ENCODE measurements around the gene TUB. TPM values are rescaled to one million over a fixed set of nuclear protein-coding genes. Genes with fewer than 3 reads are reported as not detected.

Gene TUB
- total RNA-seq, 4 donors from 2014 or later = 1.9 to 8.5 (median 3.0) TPM

DNA sequence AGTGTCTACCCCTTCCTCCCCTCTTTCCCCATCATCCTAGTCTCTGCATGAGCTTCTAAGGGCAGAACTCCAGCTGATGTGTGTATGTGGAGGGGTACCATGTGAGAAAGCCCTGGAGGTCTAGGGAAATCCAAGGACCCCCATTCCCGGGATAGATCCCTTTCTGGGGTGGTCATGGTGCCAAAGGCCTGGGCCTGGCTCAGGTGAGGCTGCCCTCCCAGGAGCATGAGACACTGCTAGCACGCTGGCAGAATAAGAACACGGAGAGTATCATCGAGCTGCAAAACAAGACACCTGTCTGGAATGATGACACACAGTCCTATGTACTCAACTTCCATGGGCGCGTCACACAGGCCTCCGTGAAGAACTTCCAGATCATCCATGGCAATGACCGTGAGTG is 19.6 kb downstream of the TUB start:
- Histone ChIP-seq H3K36me3 (peaks cover 80% of the 10 kb centered on the region), H3K27me3 (no peaks in the 10 kb centered on the region), H3K4me1 (no peaks in the 10 kb centered on the region), H3K4me3 (no peak overlapping the region), H3K27ac (no peak overlapping the region), H3K9me3 (no peaks in the 10 kb centered on the region)
- WGBS = 86% methylated on average over 8 of the region's 8 CpGs
- TF ChIP-seq, protein P1, sequence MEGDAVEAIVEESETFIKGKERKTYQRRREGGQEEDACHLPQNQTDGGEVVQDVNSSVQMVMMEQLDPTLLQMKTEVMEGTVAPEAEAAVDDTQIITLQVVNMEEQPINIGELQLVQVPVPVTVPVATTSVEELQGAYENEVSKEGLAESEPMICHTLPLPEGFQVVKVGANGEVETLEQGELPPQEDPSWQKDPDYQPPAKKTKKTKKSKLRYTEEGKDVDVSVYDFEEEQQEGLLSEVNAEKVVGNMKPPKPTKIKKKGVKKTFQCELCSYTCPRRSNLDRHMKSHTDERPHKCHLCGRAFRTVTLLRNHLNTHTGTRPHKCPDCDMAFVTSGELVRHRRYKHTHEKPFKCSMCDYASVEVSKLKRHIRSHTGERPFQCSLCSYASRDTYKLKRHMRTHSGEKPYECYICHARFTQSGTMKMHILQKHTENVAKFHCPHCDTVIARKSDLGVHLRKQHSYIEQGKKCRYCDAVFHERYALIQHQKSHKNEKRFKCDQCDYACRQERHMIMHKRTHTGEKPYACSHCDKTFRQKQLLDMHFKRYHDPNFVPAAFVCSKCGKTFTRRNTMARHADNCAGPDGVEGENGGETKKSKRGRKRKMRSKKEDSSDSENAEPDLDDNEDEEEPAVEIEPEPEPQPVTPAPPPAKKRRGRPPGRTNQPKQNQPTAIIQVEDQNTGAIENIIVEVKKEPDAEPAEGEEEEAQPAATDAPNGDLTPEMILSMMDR (IDR thresholded peaks at IDR 0.05) = no peak
- TF ChIP-seq POLR2AphosphoS5 (IDR thresholded peaks at IDR 0.05) = no peak
- TF ChIP-seq EP300 (IDR thresholded peaks at IDR 0.05) = no peak
- no peak for TF ChIP-seq POLR2A (IDR thresholded peaks at IDR 0.05)
- peak in 1 of 2 donors; percentile 47 for DNase-seq (ENCODE audit: low spot score in 2 of 2)

DNA sequence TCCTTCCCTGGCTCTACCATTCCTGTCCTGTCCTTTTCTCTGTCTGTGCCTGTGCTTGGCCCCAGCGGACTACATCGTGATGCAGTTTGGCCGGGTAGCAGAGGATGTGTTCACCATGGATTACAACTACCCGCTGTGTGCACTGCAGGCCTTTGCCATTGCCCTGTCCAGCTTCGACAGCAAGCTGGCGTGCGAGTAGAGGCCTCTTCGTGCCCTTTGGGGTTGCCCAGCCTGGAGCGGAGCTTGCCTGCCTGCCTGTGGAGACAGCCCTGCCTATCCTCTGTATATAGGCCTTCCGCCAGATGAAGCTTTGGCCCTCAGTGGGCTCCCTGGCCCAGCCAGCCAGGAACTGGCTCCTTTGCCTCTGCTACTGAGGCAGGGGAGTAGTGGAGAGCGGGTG is 20.4 kb downstream of the TUB start:
- H3K9me3 ChIP-seq = no peaks in the 10 kb centered on the region
- TF ChIP-seq EP300 (IDR thresholded peaks at IDR 0.05) (no peak), POLR2A (IDR thresholded peaks at IDR 0.05) (no peak), POLR2AphosphoS5 (IDR thresholded peaks at IDR 0.05) (no peak)
- TF ChIP-seq, protein P1 (IDR thresholded peaks at IDR 0.05) = no peak
- H3K27ac ChIP-seq = no peak overlapping the region
- no peak overlapping the region for H3K4me3 ChIP-seq
- 92% methylated on average over 11 of the region's 11 CpGs for WGBS
- no peaks in the 10 kb centered on the region for H3K4me1 ChIP-seq
- no peak for DNase-seq (ENCODE audit: low spot score in 2 of 2)
- H3K36me3 ChIP-seq = peaks cover 87% of the 10 kb centered on the region
- H3K27me3 ChIP-seq = no peaks in the 10 kb centered on the region

DNA sequence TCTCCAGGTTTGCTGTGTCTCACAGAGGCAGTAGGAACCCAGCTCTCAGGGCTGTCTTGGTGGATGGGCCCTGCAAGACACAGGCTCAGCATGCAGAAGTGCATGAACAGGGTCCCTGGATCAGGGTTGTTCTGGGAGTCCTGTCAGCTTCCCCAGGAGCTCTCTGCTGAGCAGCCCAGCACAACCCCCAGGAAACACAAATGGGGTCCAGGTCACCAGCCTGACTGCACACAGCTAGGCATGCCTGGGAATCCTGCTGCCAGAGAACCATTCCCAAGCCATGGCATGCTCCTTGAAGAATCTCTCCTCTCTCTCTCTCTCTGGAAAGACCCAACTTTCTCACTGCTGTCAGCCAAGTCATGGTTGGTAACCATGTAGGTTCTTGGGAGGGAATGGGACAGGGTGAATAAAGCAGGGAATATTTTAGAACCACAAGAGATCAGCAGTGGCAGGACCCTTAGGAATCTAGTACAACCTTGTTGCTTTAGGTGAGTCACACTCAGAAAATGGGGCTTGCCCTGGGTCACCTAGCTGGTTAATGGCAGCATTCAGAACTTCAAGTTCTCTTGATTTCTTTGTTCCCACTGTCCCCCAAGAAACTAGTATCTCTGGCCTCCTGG is 21.4 kb downstream of the TUB start:
- no peak for DNase-seq (ENCODE audit: low spot score in 2 of 2)
- no peaks in the 10 kb centered on the region for H3K9me3 ChIP-seq
- H3K4me1 ChIP-seq = no peaks in the 10 kb centered on the region
- H3K27me3 ChIP-seq = no peaks in the 10 kb centered on the region
- H3K27ac ChIP-seq = no peak overlapping the region
- H3K4me3 ChIP-seq = no peak overlapping the region
- TF ChIP-seq POLR2AphosphoS5 (IDR thresholded peaks at IDR 0.05) = no peak
- TF ChIP-seq POLR2A (IDR thresholded peaks at IDR 0.05) = no peak
- TF ChIP-seq, protein P1 (IDR thresholded peaks at IDR 0.05) = no peak
- no peak for TF ChIP-seq EP300 (IDR thresholded peaks at IDR 0.05)
- H3K36me3 ChIP-seq = peaks cover 88% of the 10 kb centered on the region

DNA sequence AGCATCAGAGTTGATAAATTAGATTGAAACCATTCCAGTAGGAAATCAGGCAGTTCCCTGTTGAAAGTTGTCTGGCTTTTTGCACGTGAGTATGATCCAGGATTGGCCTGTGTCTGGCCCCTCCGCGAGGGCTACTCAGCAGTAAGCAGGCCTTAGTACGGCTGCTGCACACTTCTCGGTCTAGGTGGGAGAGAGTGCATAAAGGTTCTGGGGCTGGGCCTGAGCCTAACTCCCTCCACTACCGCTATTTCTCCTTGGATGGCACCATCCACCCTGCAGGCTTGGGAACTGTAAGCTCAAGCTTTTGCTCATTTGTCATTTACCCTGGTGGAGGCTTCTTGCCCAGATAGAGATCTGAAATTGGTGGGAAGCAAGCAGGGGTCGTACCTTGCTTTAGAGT is 22.0 kb downstream of the TUB start:
- Histone ChIP-seq H3K27ac (no peak overlapping the region), H3K36me3 (peaks cover 85% of the 10 kb centered on the region), H3K27me3 (no peaks in the 10 kb centered on the region), H3K4me3 (no peak overlapping the region), H3K4me1 (no peaks in the 10 kb centered on the region), H3K9me3 (no peaks in the 10 kb centered on the region)
- no peak for DNase-seq (ENCODE audit: low spot score in 2 of 2)
- TF ChIP-seq POLR2AphosphoS5 (IDR thresholded peaks at IDR 0.05) (no peak), EP300 (IDR thresholded peaks at IDR 0.05) (no peak), POLR2A (IDR thresholded peaks at IDR 0.05) (no peak)
- TF ChIP-seq, protein P1 (IDR thresholded peaks at IDR 0.05) = no peak
- WGBS = 81% methylated on average over 7 of the region's 7 CpGs

DNA sequence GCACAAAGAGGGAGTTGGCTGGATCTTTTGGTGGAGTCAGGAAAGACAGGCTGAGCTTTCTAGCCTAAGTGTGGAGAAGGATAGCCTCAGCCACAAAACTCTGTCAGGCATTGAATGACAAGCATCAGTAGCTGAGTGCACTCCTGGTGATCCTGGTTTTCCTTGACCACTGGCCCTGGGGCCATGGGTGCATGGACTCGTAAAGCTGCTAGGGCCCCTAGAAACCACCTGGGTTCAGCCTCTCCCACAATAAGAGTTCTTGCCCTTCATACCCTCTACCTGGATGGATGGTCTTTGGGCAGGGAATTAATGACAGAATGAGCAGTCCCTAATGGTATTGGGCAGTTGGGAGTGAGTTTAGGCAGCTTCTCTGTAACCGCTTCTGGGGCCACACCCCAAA is 22.9 kb downstream of the TUB start:
- Histone ChIP-seq H3K4me3 (no peak overlapping the region), H3K4me1 (no peaks in the 10 kb centered on the region), H3K36me3 (peaks cover 78% of the 10 kb centered on the region), H3K9me3 (no peaks in the 10 kb centered on the region), H3K27ac (no peak overlapping the region), H3K27me3 (no peaks in the 10 kb centered on the region)
- TF ChIP-seq, protein P1 (IDR thresholded peaks at IDR 0.05) = no peak
- TF ChIP-seq POLR2A (IDR thresholded peaks at IDR 0.05) (no peak), POLR2AphosphoS5 (IDR thresholded peaks at IDR 0.05) (no peak), EP300 (IDR thresholded peaks at IDR 0.05) (no peak)
- 86% methylated on average over 2 of the region's 2 CpGs for WGBS
- no peak for DNase-seq (ENCODE audit: low spot score in 2 of 2)

All from suprapubic skin (tissue), 4 donors.